H9 (cell line): ENCODE results near the gene ZFYVE28. TPM values are rescaled to one million over a fixed set of nuclear protein-coding genes. Genes with fewer than 3 reads are reported as not detected.

Source experiments
- DNase-seq: peaks from one replicate; pipeline ENCODE4 v3.0.0-alpha.2; 2017
- H2AFZ ChIP-seq: one replicate; pipeline ENCODE4 v1.6.1; 2013; ENCODE audit warnings: mild to moderate bottlenecking, low read length, control low read depth, moderate library complexity
- H2AK5ac ChIP-seq: 2 replicates; pipeline ENCODE4 v1.6.1; 2013; ENCODE audit warnings: low read length, control low read depth, mixed read lengths; ENCODE audit not compliant: insufficient read length
- H2BK120ac ChIP-seq: one replicate; pipeline ENCODE4 v1.6.1; 2013; ENCODE audit warnings: low read depth, mild to moderate bottlenecking, low read length, control low read depth, inconsistent platforms; ENCODE audit not compliant: poor library complexity, severe bottlenecking
- H2BK12ac ChIP-seq: 2 replicates; pipeline ENCODE4 v1.6.1; 2013; ENCODE audit warnings: low read length, control low read depth, mixed read lengths, low read depth; ENCODE audit not compliant: insufficient read length
- H2BK15ac ChIP-seq: 2 replicates; pipeline ENCODE4 v1.6.1; 2013; ENCODE audit warnings: low read depth, low read length, control low read depth
- H2BK20ac ChIP-seq: one replicate; pipeline ENCODE4 v1.6.1; 2013; ENCODE audit warnings: low read depth, mild to moderate bottlenecking, low read length, control low read depth, inconsistent platforms; ENCODE audit not compliant: poor library complexity, severe bottlenecking
- H2BK5ac ChIP-seq: 2 replicates; pipeline ENCODE4 v1.6.1; 2013; ENCODE audit warnings: low read length, control low read depth, mixed read lengths; ENCODE audit not compliant: insufficient read length
- H3K14ac ChIP-seq: 2 replicates; pipeline ENCODE4 v1.6.1; 2013; ENCODE audit warnings: low read length, control low read depth; ENCODE audit not compliant: insufficient read depth
- H3K18ac ChIP-seq: 2 replicates; pipeline ENCODE4 v1.6.1; 2013; ENCODE audit warnings: low read depth, mild to moderate bottlenecking, mixed read lengths, low read length, control low read depth; ENCODE audit not compliant: insufficient read length
- H3K23ac ChIP-seq: 2 replicates; pipeline ENCODE4 v1.6.1; 2013; ENCODE audit warnings: low read length, control low read depth, mixed read lengths, low read depth; ENCODE audit not compliant: insufficient read length
- H3K23me2 ChIP-seq: 2 replicates; pipeline ENCODE4 v1.6.1; 2013; ENCODE audit warnings: low read depth, mild to moderate bottlenecking, mixed read lengths, low read length, control low read depth; ENCODE audit not compliant: insufficient read length, poor library complexity, severe bottlenecking
- H3K27ac ChIP-seq: 2 replicates; pipeline ENCODE4 v1.5.1; 2013; ENCODE audit warnings: low read length, control low read depth, mixed read lengths, low read depth; ENCODE audit not compliant: insufficient read length
- H3K27me3 ChIP-seq: 2 replicates; pipeline ENCODE4 v1.6.1; 2013; ENCODE audit warnings: low read length, control low read depth, inconsistent platforms; ENCODE audit not compliant: insufficient read depth
- H3K4ac ChIP-seq: 2 replicates; pipeline ENCODE4 v1.6.1; 2013; ENCODE audit warnings: low read depth, mild to moderate bottlenecking, control low read depth, inconsistent platforms, low read length, moderate library complexity
- H3K4me1 ChIP-seq: 2 replicates; pipeline ENCODE4 v1.6.1; 2013; ENCODE audit warnings: low read length, control low read depth, inconsistent platforms; ENCODE audit not compliant: insufficient read depth
- H3K4me2 ChIP-seq: 2 replicates; pipeline ENCODE4 v1.6.1; 2013; ENCODE audit warnings: low read length, control low read depth, mixed read lengths; ENCODE audit not compliant: insufficient read length, insufficient read depth
- H3K56ac ChIP-seq: 2 replicates; pipeline ENCODE4 v1.6.1; 2013; ENCODE audit warnings: low read depth, mild to moderate bottlenecking, mixed read lengths, low read length, control low read depth; ENCODE audit not compliant: insufficient read length
- H3K79me1 ChIP-seq: 2 replicates; pipeline ENCODE4 v1.6.1; 2013; ENCODE audit warnings: low read depth, mild to moderate bottlenecking, moderate library complexity, low read length, control low read depth, inconsistent platforms; ENCODE audit not compliant: insufficient read depth, poor library complexity, severe bottlenecking
- H3K79me2 ChIP-seq: 2 replicates; pipeline ENCODE4 v1.6.1; 2013; ENCODE audit warnings: low read length, control low read depth, inconsistent platforms; ENCODE audit not compliant: insufficient read depth
- H3K9ac ChIP-seq: 2 replicates; pipeline ENCODE4 v1.6.1; 2013; ENCODE audit warnings: low read length, control low read depth, mixed read lengths; ENCODE audit not compliant: insufficient read length; ENCODE audit errors: extremely low read depth
- H3K9me3 ChIP-seq: one replicate; pipeline ENCODE4 v1.6.1; 2013; ENCODE audit warnings: low read depth, low read length, inconsistent platforms; ENCODE audit not compliant: control insufficient read depth
- H3T11ph ChIP-seq: one replicate; pipeline ENCODE4 v1.6.1; 2013; ENCODE audit warnings: mild to moderate bottlenecking, low read length, control low read depth, inconsistent platforms
- H4K20me1 ChIP-seq: one replicate; pipeline ENCODE4 v1.6.1; 2013; ENCODE audit not compliant: control insufficient read depth, insufficient read length, insufficient read depth
- H4K5ac ChIP-seq: 2 replicates; pipeline ENCODE4 v1.6.1; 2013; ENCODE audit warnings: low read depth, mild to moderate bottlenecking, mixed read lengths, low read length, control low read depth; ENCODE audit not compliant: insufficient read length
- H4K8ac ChIP-seq: replicated peaks from 2 replicates; pipeline ENCODE4 v1.6.1; 2013; ENCODE audit warnings: low read length, control low read depth, mixed read lengths, low read depth; ENCODE audit not compliant: insufficient read length
- H4K91ac ChIP-seq: 2 replicates; pipeline ENCODE4 v1.6.1; 2013; ENCODE audit warnings: low read depth, mild to moderate bottlenecking, moderate library complexity, mixed read lengths, low read length, control low read depth; ENCODE audit not compliant: insufficient read length
- H3K27ac Mint-ChIP-seq, 3 experiments: 2 replicates in 2 of 3; 3 replicates in 1 of 3; pipeline ENCODE4 v1.8.0; 2020 to 2021; ENCODE audit warnings: mixed read lengths in 3 of 3, mild to moderate bottlenecking in 1 of 3, moderate library complexity in 1 of 3
- H3K27me3 Mint-ChIP-seq: 2 replicates; pipeline ENCODE4 v1.8.0; 2021; ENCODE audit warnings: low read depth, mild to moderate bottlenecking, moderate library complexity, mixed read lengths
- H3K36me3 Mint-ChIP-seq, 3 experiments: 2 replicates in 2 of 3; 3 replicates in 1 of 3; pipeline ENCODE4 v1.8.0; 2020 to 2021; ENCODE audit warnings: low read depth in 3 of 3, mixed read lengths in 3 of 3; ENCODE audit not compliant: insufficient read depth in 1 of 3
- H3K4me1 Mint-ChIP-seq, 2 experiments: 2 replicates each; pipeline ENCODE4 v1.8.0; 2020; ENCODE audit warnings: mixed read lengths in 2 of 2
- H3K4me3 Mint-ChIP-seq, 2 experiments: 2 replicates in 1 of 2; 3 replicates in 1 of 2; pipeline ENCODE4 v1.8.0; 2020 to 2021; ENCODE audit warnings: mild to moderate bottlenecking in 2 of 2, mixed read lengths in 2 of 2, moderate library complexity in 1 of 2
- H3K9me3 Mint-ChIP-seq, 2 experiments: 2 replicates in 1 of 2; 3 replicates in 1 of 2; pipeline ENCODE4 v1.8.0; 2020; ENCODE audit warnings: mild to moderate bottlenecking in 2 of 2, mixed read lengths in 2 of 2, moderate library complexity in 1 of 2
- WGBS: extraction: QIAGEN DNeasy Blood & Tissue Kit; methylation state at CpG from one replicate; pipeline ENCODE4 v1.1.7; 2013; ENCODE audit warnings: missing lambda C conversion rate, low lambda C conversion rate, mixed read lengths; ENCODE audit not compliant: insufficient read length; ENCODE audit errors: extremely low coverage; 5-methylcytosine and 5-hydroxymethylcytosine counted together
- total RNA-seq: library from RNA; stranded (reverse); gene quantifications from 2 replicates; pipeline ENCODE4 v1.2.1, GENCODE V29; 2021
- TF ChIP-seq, protein P1 (sequence below): fragments of 200-600 bp; sonication (generic); conservative IDR thresholded peaks from 3 replicates; pipeline ENCODE4 v1.8.0; 2021; ENCODE audit warnings: antibody characterized with exemption, mild to moderate bottlenecking

Gene ZFYVE28
- total RNA-seq, 1 experiment from 2014 or later = 0.98 TPM

GRCh38 chr4:2262145-2262943 is 156.1 kb downstream of the ZFYVE28 start:
- Histone ChIP-seq H2BK15ac (no peak overlapping the region; the same call in 1 of the 2 replicates), H4K91ac (no peak overlapping the region), H2AK5ac (no peak overlapping the region), H3K79me1 (no peaks in the 10 kb centered on the region), H3K9me3 (no peaks in the 10 kb centered on the region), H3K4me2 (peak overlapping the region; percentile 70), H3K27me3 (no peaks in the 10 kb centered on the region), H3K56ac (no peak overlapping the region), H3T11ph (no peak overlapping the region), H2BK120ac (no peak overlapping the region), H2AFZ (no peak overlapping the region), H2BK12ac (no peak overlapping the region), H3K4ac (no peak overlapping the region), H3K79me2 (no peaks in the 10 kb centered on the region), H4K20me1 (peaks cover 2% of the 10 kb centered on the region), H2BK5ac (no peak overlapping the region), H4K5ac (no peak overlapping the region), H3K14ac (peak overlapping the region; percentile 28; the same call in 1 of the 2 replicates), H4K8ac (no peak overlapping the region), H3K18ac (peak overlapping the region; percentile 71), H3K4me1 (peaks cover 2% of the 10 kb centered on the region; the same call in 1 of the 2 replicates), H3K9ac (peak overlapping the region; percentile 17), H3K23me2 (peaks cover 9% of the 10 kb centered on the region), H3K27ac (no peak overlapping the region), H2BK20ac (no peak overlapping the region), H3K23ac (no peak overlapping the region)
- peaks cover 0 to 2% (median 0%) of the 10 kb centered on the region in 3 experiments; a peak in 1 of 7 replicates for H3K36me3 Mint-ChIP-seq
- H3K27ac Mint-ChIP-seq = no peak overlapping the region
- H3K9me3 Mint-ChIP-seq = no peaks in the 10 kb centered on the region
- H3K4me1 Mint-ChIP-seq = peaks cover 11 to 13% of the 10 kb centered on the region in 2 experiments
- WGBS = no CpG with 5 or more reads among the region's 98 CpGs
- peak; percentile 99 for DNase-seq
- no peaks in the 10 kb centered on the region for H3K27me3 Mint-ChIP-seq
- H3K4me3 Mint-ChIP-seq = peak overlapping the region; percentile 65 to 77
- TF ChIP-seq, protein P1, sequence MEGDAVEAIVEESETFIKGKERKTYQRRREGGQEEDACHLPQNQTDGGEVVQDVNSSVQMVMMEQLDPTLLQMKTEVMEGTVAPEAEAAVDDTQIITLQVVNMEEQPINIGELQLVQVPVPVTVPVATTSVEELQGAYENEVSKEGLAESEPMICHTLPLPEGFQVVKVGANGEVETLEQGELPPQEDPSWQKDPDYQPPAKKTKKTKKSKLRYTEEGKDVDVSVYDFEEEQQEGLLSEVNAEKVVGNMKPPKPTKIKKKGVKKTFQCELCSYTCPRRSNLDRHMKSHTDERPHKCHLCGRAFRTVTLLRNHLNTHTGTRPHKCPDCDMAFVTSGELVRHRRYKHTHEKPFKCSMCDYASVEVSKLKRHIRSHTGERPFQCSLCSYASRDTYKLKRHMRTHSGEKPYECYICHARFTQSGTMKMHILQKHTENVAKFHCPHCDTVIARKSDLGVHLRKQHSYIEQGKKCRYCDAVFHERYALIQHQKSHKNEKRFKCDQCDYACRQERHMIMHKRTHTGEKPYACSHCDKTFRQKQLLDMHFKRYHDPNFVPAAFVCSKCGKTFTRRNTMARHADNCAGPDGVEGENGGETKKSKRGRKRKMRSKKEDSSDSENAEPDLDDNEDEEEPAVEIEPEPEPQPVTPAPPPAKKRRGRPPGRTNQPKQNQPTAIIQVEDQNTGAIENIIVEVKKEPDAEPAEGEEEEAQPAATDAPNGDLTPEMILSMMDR = no peak
